Stimulated activated CD4-positive, alpha-beta T cell treated with anti-CD3 and anti-CD28 coated beads, Interleukin-12 subunit alpha, Interleukin-12 subunit beta, amount 100 ng/mL, for 24 hours (primary cell): ENCODE data around the gene MDFI.
"Not testable (repeated sequence)": the region's sequence is repeated elsewhere in the genome, so short reads cannot be mapped to it uniquely, and the experiment has no call there.

ENCODE experiments used
- DNase-seq, 2 experiments: peaks; one replicate each; pipeline ENCODE4 v3.0.0-alpha.2; 2020; ENCODE audit warnings: low read depth in 2 of 2

The MDFI gene

DNA sequence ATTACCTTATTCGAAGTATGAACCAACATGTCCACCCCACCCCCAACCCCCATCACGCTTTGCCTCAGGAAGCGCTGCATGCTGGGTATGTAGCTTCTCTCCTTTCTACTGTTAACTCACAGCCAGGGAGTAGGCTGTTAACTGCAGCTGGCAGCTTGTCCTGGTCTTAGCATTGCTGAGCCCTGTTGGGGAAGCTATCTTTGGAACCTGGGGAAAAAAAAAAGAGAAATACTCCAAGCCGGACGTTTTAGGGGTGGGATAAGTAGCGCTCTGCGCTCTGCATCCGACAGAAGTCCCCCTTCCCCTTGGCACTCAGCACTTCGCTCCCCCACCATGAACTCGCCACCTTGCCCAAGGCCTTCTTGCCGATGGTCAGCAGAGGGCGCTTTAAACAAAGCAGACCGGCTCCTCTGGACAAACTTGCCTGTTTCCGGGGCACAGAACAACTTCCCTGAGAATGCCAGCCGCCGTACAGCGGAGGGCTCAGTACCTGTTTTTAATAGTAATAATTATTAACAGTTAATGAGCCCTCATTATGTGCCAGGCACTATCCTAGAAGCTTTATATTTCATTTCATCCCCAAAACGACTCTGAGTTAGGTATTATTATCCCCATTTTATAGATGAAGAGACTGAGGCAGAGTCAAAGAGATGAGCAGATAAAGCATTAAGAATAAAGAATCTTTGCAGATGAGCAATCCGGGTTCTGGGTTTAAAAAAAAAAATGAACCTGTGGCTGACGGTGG is 35.2 kb upstream of the MDFI start:
- peak; percentile 55 to 71 for DNase-seq

DNA sequence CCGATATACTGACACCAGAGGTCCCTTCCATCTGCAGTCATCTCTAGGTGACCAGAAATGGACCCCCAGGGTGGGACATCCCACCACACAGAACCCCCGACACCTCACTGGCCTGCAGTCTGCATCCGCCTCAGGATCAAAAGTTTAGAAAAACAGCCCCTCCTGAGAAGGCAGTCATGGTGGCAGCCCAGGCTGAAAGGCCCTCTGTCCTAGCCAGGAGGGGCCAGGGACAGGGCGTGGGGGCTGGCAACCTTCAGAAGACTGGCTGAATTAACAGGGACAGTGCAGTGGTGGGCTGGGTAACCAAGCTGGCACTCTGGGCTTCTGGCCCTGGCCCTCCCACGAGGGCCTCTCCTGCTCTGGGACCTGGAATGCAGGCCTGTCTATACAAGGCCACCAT is 34.3 kb upstream of the MDFI start:
- no peak for DNase-seq

- no peak for DNase-seq
Observed at GRCh38 chr6:41605649-41606048, 32.6 kb upstream of the MDFI start.

DNA sequence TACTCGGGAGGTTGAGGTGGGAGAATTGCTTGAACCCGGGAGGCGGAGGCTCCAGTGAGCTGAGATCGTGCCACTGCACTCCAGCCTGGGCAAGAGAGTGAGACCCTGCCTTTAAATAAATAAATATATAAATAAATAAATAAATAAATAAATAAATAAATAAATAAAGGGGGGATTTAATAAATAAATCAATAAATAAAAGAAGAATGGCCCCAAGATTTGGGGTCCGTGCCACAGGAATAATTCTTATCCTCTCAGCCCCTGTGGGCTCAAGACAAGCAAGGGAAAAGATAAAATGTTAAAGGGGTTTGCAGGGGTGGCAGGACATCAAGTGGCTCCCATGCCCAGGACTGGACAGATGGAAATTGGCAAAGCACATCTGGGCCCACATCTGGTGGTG is 31.2 kb upstream of the MDFI start:
- no peak for DNase-seq

- DNase-seq = no peak
Observed at GRCh38 chr6:41607736-41608135, 30.5 kb upstream of the MDFI start.

DNA sequence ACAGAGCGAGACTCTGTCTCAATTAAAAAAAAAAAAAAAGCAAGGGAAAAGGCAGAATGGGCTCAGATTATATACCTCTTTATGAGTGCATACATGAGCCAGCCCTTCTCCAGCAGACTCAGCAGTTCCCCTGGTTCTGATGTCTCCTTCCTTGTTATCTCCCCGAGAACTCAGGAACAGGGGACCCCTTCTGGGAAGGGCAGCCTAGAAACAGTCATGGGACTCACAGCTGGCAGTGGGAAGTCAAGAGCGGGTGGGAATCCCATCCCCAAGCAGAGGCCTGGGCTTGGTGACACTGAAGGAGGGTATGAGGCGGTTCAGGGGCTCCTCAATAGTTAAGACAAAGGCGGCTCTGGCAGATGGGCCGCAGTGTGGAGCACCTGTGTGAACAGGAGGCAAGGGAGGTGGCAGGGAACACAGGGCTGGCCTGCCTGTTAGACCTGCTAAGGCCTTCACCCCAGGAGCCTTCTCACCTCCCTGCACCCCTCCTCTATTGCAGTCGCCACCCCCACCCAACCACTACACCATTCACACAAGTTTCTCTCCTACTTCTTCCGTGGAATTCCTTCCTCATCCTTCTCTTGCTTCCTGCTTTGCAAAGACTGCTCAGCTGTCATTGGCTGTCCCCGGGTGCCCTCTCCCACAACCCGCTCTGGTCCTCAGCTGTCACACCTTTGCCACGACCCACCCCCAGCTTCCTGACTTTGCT is 29.7 kb upstream of the MDFI start:
- DNase-seq = no peak

DNA sequence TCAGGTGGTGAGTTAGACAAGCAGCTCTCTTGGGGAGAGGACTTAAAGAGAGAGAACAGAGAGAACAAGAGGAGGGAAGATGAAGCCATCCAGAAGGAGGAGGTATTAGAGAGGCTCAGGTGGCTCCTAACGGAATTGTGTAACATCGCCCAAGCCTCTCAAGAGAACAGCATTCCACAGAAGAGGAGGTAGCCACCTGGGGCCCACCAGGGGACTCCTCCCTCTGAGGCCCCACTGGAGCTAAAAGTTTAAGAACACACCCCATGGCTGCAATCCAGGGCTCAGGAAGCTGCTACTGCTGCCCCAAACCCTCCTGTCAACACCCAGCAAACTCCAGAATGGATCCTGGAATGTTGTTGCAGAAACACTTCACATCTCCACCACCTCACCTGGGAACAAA is 23.6 kb upstream of the MDFI start:
- DNase-seq = no peak

GRCh38 chr6:41615311-41615710 is 23.0 kb upstream of the MDFI start:
- no peak for DNase-seq

GRCh38 chr6:41618598-41618997 is 19.7 kb upstream of the MDFI start:
- no peak for DNase-seq

DNA sequence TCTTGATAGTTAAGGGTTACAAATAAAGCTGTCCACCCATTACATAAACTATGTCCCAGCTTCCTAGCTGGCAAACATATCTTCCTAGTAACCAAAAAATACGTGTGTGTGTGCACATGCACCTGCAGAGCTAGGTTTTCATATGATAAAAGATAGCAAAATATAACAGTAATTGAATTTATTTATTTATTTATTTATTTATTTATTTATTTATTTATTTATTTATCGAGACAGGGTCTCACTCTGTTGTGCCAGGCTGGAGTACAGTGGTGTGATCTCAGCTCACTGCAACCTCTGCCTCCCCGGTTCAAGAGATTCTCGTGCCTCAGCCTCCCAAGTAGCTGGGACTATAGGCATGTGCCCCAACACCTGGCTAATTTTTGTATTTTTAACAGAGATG is 19.1 kb upstream of the MDFI start:
- DNase-seq = not testable (repeated sequence)

GRCh38 chr6:41621367-41621766 is 16.9 kb upstream of the MDFI start:
- no peak for DNase-seq

GRCh38 chr6:41621802-41622201 is 16.5 kb upstream of the MDFI start:
- DNase-seq = no peak

DNA sequence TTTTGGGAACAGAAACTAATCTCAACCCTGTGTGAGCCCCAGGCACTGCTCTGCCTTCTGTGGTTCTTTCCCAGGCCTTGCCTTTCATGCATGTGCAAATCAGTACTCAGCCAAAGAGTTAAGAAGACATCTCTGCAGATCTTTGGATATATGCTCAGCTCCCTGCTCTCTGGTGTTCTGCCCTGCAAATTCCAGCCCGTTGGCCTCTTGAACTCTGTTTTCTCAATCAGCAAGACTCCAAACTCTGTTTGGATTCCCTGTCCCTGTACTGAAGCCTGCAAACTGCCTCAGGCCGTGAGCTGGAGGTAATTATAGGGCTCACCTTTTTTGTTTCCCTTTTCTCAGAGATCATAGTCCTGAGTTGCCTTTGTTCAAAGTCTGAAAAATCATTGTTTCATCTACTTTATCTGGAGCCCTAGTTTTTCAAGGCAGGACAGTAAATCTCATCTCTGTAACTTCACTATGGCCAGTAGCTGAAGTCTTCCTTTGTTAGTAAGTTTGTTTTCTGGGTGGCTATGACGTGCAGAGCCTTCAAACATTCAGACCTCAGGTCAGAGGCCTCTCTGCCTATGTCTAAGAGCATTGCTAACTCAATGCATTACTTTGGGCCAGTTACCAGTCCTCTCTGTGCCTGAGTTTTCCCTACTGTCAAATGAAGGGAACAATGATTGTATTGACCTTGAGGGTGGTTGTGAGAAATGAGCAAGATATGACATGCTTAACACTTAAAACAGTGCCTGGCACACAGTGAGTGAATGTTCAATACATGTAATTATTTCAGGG is 15.9 kb upstream of the MDFI start:
- DNase-seq = no peak

DNA sequence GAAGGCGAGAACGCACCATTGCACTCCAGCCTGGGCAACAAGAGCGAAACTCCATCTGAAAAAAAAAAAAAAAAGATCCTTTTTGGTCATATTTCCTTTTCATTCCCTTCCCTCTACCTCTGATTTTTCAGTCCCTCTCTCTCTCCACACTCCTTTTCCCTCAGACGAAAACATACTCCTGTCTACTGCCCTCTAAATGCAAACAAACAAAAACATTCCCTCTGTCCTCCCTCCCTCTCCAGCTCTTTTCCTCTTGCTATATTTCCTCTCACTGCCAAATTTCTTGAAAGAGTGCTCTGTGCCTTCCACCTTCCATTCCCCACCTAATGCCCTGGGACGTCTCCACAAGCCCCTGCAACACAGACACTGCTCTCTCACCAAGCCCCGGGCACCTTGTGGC is 14.9 kb upstream of the MDFI start:
- DNase-seq = no peak

DNA sequence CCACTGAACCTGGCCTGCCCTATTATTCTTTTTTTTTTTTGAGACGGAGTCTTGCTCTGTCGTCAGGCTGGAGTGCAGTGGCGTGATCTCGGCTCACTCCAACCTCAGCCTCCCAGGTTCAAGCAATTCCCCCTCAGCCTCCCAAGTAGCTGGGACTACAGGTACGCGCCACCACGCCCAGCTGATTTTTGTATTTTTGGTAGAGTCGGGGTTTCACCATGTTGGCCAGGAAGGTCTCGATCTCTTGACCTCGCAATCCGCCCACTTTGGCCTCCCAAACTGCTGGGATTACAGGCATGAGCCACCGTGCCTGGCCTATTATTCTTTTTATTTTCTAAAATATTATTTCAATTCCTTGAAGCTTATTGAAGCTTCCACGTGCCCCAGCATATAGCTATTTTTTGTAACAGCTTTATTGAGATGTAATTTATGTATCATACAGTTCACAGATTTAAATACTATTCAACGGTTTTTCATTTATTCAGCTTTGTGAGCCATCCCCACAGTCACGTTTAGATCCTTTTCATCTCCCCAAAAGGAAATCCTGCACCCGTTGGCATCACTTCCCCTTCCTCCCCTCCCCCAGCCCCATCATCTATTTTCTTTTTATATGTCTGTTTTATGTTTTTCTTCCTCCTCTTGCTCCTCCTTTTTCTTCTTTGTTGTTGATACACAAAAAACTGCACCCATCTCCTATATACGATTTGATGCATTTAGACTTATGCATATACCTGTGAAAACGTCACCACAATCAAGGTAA is 13.5 kb upstream of the MDFI start:
- no peak for DNase-seq

DNA sequence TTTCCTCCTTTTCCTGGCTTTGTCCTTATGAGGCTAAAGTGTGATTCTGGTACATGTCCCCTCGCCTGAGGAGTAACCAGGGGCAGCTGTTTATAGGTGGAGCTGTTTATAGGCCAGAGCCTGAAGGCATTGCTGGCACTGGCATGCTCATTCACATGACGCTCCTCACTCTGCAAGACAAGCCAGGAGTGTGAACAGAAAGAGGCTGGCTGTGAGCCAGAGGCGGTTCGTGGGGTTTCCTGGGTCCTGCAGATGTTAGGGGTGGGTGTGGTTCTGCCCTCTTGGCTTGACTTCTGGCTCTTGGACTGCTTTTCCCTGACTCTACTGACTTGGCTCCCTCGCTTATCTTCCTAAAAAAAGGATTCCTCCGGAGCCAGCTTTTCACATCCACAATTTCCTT is 12.8 kb upstream of the MDFI start:
- DNase-seq = no peak

DNA sequence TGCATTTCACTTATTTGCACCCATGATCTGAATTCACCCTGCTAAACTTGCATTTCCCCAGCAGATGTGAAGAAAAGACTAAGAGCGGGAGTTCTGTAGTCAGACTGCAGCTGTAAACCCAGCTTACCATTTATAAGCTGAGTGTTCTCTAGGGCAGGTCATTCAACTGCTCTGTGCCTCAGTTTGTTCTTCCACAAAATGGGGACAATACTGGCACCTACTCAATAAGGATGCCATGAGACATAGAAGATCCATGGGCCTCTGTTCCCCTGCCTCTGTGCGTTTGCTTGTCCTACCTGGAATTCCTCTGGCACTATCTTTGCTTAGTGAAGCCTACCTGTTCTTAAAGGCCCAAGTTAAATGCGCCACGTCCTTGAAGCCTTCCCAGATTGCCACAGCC is 12.2 kb upstream of the MDFI start:
- DNase-seq = no peak

DNA sequence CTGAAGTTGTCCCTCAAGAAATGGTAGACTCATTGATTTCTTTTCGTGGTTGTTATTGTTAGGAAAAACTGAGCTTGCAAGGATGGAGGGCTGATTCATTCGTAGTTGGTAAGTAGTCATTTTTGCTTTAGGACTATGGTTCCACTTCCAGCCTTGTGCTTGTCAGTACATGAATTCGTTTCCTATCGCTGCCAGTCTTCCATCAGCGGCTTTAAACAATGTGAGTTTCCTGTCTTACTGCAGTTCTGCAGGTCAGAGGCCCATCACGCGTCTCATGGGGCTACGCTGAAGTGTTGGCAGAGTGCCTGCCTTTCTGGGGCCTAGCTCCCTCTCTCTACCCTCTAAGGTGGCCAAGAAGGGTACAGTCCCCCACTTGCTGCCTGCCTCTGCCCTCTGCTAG is 11.4 kb upstream of the MDFI start:
- no peak for DNase-seq

- DNase-seq = no peak
Observed at GRCh38 chr6:41629128-41629527, 9.1 kb upstream of the MDFI start.

DNA sequence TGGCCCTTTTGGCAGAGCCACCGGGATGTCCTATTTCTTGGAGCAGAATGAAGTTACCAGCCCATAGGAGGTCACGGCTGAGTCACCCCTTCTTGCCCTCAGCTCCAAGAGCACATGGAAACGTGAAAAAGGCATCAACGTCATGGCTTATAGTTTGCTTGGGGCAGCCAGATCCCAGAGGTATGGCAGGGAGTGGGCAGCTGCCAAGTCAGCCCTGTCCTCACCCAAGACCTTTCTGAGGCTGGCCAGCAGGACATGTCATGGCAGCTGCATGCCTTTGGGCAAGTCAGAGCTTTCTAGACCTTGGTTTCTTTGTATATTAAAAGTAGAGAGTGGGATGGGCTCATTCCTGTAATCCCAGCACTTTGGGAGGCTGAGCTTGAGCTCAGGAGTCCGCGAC is 8.2 kb upstream of the MDFI start:
- no peak for DNase-seq

GRCh38 chr6:41630946-41631345 is 7.3 kb upstream of the MDFI start:
- no peak for DNase-seq

DNA sequence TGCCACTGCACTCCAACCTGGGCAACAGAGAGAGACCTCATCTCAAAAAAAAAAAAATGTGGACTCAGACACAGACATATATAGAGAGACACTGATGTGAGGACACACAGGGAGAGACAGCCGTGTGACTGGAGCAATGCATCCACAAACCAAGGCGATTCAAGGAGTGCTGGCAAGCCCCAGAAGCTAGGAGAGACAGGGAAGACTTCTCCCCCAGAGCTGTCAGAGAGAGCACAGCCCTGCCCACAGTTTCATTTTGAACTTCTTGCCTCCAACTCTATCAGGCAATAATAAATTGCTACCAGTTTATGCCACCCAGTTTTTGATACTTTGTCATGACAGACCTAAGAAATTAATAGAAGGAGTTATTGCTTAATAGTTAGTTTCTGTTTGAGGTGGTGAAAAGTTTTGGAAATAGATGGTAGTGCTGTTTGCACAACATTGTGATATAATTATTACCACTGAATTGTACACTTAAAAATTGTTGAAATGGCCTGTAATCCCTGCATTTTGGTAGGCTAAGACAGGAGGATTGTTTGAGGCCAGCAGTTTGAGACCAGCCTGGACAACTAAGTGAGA is 5.1 kb upstream of the MDFI start:
- no peak for DNase-seq
